GM13976 (cell line): ENCODE results near the gene ALK.

Experiments used
- DNase-seq: peaks from one replicate; pipeline ENCODE4 v3.0.0; 2012; ENCODE audit warnings: low spot score
- in situ Hi-C: fragments of 300-500 bp; cut with MboI; formaldehyde crosslinking; loops from one replicate; pipeline ENCODE4 v1.12.0; 2022; ENCODE audit warnings: low sequenced_read_pairs, mixed read lengths, inconsistent platforms; ENCODE audit not compliant: unreplicated experiment
- TF ChIP-seq, protein P1 (sequence below): IDR thresholded peaks from 2 replicates; pipeline ENCODE4 v1.5.1; 2012; ENCODE audit warnings: borderline replicate concordance, mild to moderate bottlenecking; ENCODE audit not compliant: insufficient read depth; ENCODE audit errors: extremely low read depth, missing control alignments, control extremely low read depth

Gene ALK

DNA sequence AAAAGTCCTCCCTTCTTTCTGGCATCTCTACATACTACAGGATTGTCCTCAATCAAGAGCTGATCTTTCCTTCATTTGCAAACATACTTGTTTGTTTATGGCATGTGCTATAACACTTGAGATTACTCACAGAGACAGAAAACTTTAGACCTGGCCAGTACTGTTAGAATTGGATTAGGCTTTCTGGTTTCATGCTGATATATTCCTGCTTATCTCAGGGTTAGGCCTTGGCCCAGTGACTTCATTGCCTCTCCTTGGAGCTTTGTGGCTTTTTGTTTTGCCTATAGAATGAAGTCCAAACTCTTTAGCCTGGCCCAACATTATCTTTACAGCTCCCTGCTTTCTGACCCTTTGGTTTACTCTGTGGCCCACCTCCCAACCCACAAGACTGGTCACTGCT is 363.3 kb downstream of the ALK start:
- in situ Hi-C loops: no loop called here
- DNase-seq: no peak
- TF ChIP-seq, protein P1, sequence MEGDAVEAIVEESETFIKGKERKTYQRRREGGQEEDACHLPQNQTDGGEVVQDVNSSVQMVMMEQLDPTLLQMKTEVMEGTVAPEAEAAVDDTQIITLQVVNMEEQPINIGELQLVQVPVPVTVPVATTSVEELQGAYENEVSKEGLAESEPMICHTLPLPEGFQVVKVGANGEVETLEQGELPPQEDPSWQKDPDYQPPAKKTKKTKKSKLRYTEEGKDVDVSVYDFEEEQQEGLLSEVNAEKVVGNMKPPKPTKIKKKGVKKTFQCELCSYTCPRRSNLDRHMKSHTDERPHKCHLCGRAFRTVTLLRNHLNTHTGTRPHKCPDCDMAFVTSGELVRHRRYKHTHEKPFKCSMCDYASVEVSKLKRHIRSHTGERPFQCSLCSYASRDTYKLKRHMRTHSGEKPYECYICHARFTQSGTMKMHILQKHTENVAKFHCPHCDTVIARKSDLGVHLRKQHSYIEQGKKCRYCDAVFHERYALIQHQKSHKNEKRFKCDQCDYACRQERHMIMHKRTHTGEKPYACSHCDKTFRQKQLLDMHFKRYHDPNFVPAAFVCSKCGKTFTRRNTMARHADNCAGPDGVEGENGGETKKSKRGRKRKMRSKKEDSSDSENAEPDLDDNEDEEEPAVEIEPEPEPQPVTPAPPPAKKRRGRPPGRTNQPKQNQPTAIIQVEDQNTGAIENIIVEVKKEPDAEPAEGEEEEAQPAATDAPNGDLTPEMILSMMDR: no peak

DNA sequence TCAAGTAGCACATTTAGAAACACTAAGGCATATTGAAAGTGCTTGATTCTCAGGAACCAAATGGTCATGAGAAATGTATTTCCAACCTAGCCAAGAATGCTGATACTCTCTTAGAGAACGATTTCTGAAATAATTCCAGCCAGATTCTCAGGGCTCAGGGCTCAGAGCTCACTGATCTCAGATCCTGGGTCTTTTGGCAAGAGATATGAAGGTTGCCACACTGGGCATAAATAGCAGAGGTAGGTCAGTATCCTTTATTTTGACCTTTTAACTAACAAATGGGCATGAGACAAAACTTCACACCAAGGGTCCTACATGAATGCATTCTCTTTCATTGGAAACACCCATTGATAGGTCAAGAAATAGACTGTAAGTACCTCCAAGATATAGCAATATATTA is 364.1 kb downstream of the ALK start:
- no peak for DNase-seq
- in situ Hi-C loops: no loop called here
- TF ChIP-seq, protein P1: no peak

DNA sequence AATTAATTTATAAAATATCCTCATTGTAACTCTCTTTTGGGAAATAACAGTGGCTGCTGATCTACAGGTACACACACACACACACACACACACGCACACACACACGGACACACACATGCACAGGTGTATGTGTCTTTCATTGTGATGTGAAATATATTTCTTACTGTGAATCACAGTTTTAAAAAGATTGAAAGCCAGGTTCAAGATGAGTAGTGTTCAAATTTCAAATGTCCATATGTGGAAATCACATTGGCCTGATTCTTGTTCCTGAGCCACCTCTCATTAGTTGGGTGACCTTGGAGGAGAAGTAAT is 372.4 kb downstream of the ALK start:
- TF ChIP-seq, protein P1: no peak
- DNase-seq: no peak
- in situ Hi-C loops: no loop called here

DNA sequence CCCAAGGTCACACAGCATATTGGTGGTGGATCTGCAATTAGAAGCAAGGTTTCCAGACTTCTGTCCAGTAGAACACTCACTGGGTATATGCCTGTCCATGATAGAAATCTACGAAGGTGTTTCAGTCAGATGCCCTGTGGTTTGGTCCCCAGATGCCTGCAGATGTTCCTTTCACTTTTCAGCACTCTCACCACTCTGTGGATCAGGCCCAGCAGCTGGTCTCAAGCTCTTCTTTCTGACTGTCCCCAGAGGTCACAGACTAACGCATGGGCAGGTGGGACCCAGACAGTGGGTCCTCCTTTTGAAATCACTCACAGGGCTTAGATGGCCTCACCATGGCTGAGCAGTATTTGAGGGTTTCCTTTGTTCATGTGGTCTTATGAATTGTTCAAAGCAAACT is 376.5 kb downstream of the ALK start:
- DNase-seq: no peak
- TF ChIP-seq, protein P1: no peak
- in situ Hi-C loops: no loop called here

DNA sequence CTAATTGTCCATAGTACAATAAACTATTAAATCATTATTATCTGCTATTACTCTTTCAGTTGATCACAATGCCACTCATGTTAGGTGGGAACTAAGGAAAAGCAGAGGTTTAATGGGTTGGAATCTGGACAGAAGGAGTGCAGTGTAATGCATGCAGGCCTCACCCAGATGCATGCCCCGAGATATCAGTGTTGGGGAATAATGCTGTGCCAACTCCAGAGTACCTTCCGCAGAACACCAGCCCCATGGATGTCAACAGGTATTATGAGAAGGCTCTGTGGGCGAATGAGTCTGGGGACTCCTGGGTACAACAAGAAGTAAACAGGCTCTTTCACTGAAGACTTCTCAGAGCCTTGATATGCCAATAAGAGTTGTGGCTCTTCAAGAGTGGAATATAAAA is 377.4 kb downstream of the ALK start:
- no peak for DNase-seq
- in situ Hi-C loops: no loop called here
- TF ChIP-seq, protein P1: no peak

DNA sequence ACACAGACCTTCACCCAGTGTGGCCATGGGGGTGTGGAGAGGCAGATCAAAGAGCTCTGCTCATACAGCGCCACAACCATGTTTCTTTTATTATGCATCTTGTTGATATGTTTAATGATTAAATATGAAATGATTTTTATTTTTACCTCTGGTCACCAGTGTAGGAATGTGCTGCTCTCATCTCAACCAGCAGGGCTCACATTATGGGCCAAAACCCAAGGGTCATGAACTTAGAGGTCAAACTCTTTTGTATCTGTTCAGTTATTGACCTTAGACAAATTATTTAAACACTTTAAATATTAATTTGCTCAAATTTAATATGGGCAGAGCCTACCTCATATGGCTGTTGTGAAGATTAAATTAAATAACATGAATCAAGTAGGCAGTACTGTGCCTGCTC is 386.2 kb downstream of the ALK start:
- in situ Hi-C loops: no loop called here
- TF ChIP-seq, protein P1: no peak
- no peak for DNase-seq

DNA sequence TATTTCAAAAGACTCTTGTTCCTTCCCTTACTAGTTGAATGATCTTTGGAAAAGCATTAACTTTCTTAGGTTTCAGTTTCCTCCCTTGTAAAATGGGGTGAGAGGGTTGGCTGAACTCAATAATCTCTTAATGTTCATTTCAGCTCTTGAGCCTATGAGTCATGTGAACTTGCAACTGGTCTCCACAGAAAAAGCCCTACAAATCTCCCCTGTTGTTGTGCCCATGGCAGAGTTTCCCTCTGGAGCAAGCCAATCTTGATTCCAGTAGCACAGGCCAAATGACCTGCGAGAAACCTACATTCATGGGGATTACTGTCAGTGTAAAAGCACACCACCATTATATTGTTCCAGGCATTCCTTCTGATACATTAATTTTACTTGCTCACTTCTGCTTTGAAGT is 388.9 kb downstream of the ALK start:
- in situ Hi-C loops: no loop called here
- TF ChIP-seq, protein P1: no peak
- DNase-seq: no peak
